NB4 (cell line): Measurements from ENCODE around the gene CD248.
"Not testable (repeated sequence)": the region's sequence is repeated elsewhere in the genome, so short reads cannot be mapped to it uniquely, and the experiment has no call there.

Experiments used
- DNase-seq: peaks from one replicate; pipeline ENCODE4 v3.0.0; 2010; ENCODE audit warnings: low read depth
- H3K4me3 ChIP-seq: one replicate; pipeline ENCODE4 v1.5.1; 2011; ENCODE audit warnings: mild to moderate bottlenecking, low read depth, low read length, moderate library complexity
- CTCF ChIP-seq: IDR thresholded peaks from one replicate; pipeline ENCODE4 v1.5.1; 2012; ENCODE audit warnings: low read depth, low read length
- MAX ChIP-seq: IDR thresholded peaks from 2 replicates; pipeline ENCODE4 v1.6.1; 2011; ENCODE audit warnings: low read depth, low read length
- MYC ChIP-seq: IDR thresholded peaks from 2 replicates; pipeline ENCODE4 v1.6.1; 2011; ENCODE audit warnings: low read depth, low read length
- POLR2A ChIP-seq: IDR thresholded peaks from 2 replicates; pipeline ENCODE4 v1.6.1; 2011; ENCODE audit warnings: mild to moderate bottlenecking; ENCODE audit not compliant: insufficient read length; ENCODE audit errors: extremely low read depth

CD248 gene

DNA sequence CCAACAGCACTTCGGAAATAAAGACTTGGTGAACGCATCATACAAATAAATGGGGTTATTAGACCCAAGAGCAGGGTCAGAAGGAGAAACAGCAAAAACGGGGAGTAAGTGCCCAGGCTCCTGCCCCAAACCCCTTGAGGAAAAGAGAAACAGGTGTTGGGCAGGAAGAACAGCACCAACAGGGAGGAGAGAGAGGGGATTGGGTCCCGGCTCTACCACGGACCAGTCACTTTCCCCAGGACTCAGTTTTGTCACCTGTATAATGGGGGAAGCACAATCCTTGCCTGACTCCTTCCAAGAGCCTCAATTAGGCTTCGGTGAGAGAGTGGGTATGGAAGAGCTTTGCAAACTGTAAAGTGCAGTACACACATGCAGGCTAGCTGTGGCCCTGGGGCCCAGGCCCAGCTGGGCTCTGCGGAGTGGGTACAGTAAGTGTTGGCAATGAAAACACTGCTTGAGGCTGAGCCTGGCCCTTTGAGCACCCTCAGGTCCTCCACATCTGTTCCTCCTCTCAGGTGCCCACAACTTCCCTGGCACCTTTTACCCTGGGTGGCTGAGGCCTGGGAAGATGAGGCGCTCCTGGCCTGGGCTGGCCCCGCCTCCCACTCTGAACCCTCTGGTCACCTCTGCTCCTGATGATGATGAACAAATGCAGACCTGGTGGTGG lies 45.8 kb upstream of the CD248 start:
- DNase-seq: peak; percentile 16
- H3K4me3 ChIP-seq: no peak overlapping the region
- TF ChIP-seq CTCF: no peak
- TF ChIP-seq MAX: no peak
- no peak for TF ChIP-seq POLR2A
- no peak for TF ChIP-seq MYC

- no peak for TF ChIP-seq MAX
- TF ChIP-seq MYC: no peak
- no peak for TF ChIP-seq CTCF
- TF ChIP-seq POLR2A: no peak
- DNase-seq: peak; percentile 43
- no peak overlapping the region for H3K4me3 ChIP-seq
Observed at GRCh38 chr11:66361502-66361941, 44.7 kb upstream of the CD248 start.

DNA sequence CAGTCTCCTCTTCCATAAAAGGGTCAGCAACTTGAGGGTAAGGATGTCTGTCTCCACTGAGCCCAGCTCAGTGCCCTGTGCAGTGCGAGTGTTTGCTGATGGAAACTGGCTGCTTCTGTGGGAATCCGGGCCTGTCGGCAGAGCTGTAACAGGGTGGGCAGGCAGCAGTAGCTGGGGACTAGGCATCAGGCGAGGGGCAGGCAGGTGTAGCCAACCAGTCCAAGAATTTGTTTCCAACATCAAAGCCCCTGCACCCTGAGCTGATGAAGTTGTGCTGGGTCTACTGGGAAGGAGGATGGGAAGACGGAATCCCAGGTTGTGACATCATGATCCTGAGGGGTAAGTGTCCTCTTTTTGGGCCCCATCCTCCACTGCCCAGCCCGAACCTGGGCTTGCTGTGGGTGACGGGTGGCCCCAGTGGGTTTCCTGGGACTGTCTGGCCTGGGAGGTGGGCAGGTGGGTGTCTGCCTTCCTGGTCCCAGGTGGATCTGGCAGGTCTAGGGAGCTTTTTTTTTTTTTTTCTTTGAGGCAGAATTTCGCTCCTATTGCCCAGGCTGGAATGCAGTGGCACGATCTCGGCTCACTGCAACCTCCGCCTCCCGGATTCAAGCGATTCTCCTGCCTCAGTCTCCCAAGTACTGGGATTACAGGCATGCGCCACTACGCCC lies 43.7 kb upstream of the CD248 start:
- TF ChIP-seq MAX (no peak), CTCF (no peak), MYC (no peak), POLR2A (peak; percentile 29)
- H3K4me3 ChIP-seq: no peak overlapping the region
- DNase-seq: peak; percentile 37

- H3K4me3 ChIP-seq: no peak overlapping the region
- no peak for TF ChIP-seq CTCF
- no peak for TF ChIP-seq MYC
- peak; percentile 54 for TF ChIP-seq POLR2A
- no peak for TF ChIP-seq MAX
- peak; percentile 67 for DNase-seq
Observed at GRCh38 chr11:66359662-66360087, 42.8 kb upstream of the CD248 start.

DNA sequence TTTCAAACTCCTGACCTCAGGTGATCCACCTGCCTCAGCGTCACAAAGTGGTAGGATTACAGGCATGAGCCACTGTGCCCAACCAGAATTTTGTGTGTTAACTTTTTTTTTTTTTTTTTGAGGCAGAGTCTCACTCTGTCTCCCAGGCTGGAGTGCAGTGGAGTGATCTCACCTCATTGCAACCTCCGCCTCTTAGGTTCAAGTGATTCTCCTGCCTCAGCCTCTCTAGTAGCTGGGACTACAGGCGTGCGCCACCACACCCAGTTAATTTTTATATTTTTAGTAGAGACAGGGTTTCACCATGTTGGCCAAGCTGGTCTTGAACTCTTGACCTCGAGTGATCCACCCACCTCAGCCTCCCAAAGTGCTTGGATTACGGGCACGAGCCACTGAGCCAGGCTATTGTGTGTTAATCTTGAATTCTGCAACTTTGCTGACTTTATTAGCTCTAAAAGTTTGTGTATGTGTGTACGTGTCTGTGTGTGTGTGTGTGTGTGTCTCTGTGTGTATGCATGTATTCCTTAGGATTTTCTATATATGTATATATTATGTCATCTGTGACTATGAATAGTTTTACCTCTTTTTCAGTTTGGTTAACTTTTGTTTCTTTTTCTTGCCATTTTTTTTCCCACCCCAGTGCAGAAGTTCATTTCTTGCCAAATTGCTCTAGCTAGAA lies 33.9 kb upstream of the CD248 start:
- not testable (repeated sequence) for H3K4me3 ChIP-seq

GRCh38 chr11:66349084-66349386 lies 32.2 kb upstream of the CD248 start:
- TF ChIP-seq MAX (no peak), CTCF (no peak), POLR2A (no peak), MYC (no peak)
- H3K4me3 ChIP-seq: no peak overlapping the region
- peak; percentile 46 for DNase-seq

More for the DNA sequence above, 33.9 kb upstream of the CD248 start:
- DNase-seq: not testable (repeated sequence)
